Pancreas (tissue), 10 donors: ENCODE measurements around the gene LMO1. TPM values are rescaled to one million over a fixed set of nuclear protein-coding genes. Genes with fewer than 3 reads are reported as not detected.

ENCODE experiments used
- ATAC-seq, 4 donors: fragments of 200-7000 bp; cut with Tn5 transposase; one replicate each; pipeline versions ENCODE4 v1.8.0 to v1.9.1; 2020; ENCODE audit warnings: mild to moderate bottlenecking in 4 of 4, moderate library complexity in 4 of 4
- DNase-seq, 6 donors: peaks; one replicate each; pipeline ENCODE4 v3.0.0-alpha.2; 2020
- FAIRE-seq: peaks from 2 replicates; lab custom pipeline; 2012; peaks lifted over from hg19 to GRCh38; lab: Jason Lieb, UNC
- H3K27ac ChIP-seq, 4 donors: fragments of 200-600 bp; sonication (generic); 1 replicate in 3 of 4; 2 replicates in 1 of 4; pipeline versions ENCODE4 v1.5.0 to v1.8.0; 2020
- H3K27me3 ChIP-seq, 4 donors: fragments of 200-600 bp; one replicate each; pipeline ENCODE4 v1.8.0; 2021
- H3K36me3 ChIP-seq, 3 donors: fragments of 200-600 bp; sonication (generic) in 1 of 3; one replicate each; pipeline versions ENCODE4 v1.5.0 to v1.8.0; 2020 to 2021
- H3K4me1 ChIP-seq, 3 donors: fragments of 200-600 bp; one replicate each; pipeline ENCODE4 v1.8.0; 2021
- H3K4me3 ChIP-seq, 4 donors: fragments of 200-600 bp; sonication (generic) in 2 of 4; one replicate each; pipeline versions ENCODE4 v1.5.0 to v1.8.0; 2020 to 2021
- H3K9me3 ChIP-seq, 4 donors: fragments of 200-600 bp; one replicate each; pipeline ENCODE4 v1.8.0; 2021
- WGBS, 2 donors: extraction: QIAGEN DNeasy Blood & Tissue Kit; methylation state at CpG; one replicate each; pipeline ENCODE4 v1.1.7; 2013; 5-methylcytosine and 5-hydroxymethylcytosine counted together
- intact Hi-C, 3 donors: fragments of 100-400 bp; cut with DNase I; formaldehyde crosslinking; loops; one replicate each; pipeline versions ENCODE4 v1.11.1 to v1.14.2; 2022
- polyA plus RNA-seq, 2 donors: library from polyadenylated mRNA; stranded (reverse); fragments of 200-250 nt; gene quantifications; one replicate each; pipeline ENCODE4 v1.2.3, GENCODE V29; 2013
- total RNA-seq, 6 donors: library from RNA; stranded (reverse); fragmentation: NEBNext Ultra II Directional in 4 of 6; extraction: Animal tissue kit (Norgen Biotek cat#: 25700) in 4 of 6; gene quantifications; one replicate each; pipeline versions ENCODE4 v1.2.1 to v1.2.4, GENCODE V29; 2021 to 2023
- TF ChIP-seq, protein P1 (sequence below), 4 donors: fragments of 200-600 bp; sonication (generic) in 3 of 4; IDR thresholded peaks; one replicate each; pipeline versions ENCODE4 v1.5.0 to v1.8.0; 2021; ENCODE audit warnings: antibody characterized with exemption in 4 of 4
- donor health status: healthy with polysubstance abuse.
- donor health status: DM: no; HTN: no; CAD: no; lungs with moderate emphysema.
- donor health status: DM: no; HTN: no; CAD: no.
- donor health status: control.
- donor health status: control.
- donor health status: Bipolar disorder and iron deficiency.
- donor health status: DM: yes; HTN: yes; CAD: no.
- donor health status: DM: no; HTN: no; CAD: no.
- donor health status: DM: no; HTN: no; CAD: no.
- donor health status: DM: yes; HTN: yes; CAD: no.

Gene LMO1
- total and polyA plus RNA-seq, 8 donors, result 0.14 to 6.8 (median 0.61) TPM

DNA sequence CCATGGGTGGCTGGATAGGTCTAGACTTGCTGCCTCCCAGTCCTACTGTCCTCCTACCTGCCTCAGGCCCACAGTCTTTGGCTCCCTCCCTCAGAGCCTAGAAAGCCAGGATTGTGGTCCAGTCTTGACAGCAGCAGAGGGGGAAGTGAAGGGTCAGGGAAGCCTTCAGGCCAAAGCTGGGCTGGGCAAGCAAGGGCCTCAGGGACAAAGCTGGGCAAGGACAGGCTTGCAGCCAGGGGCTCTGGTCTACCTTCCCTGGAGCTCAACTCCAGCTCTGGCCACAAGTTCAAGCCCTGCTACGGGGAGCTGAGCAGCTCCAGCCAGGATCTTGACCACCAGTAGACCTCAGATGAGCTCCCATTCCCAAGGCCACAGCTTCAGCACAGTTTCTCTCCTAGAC lies 14.9 kb downstream of the LMO1 start:
- no peaks in the 10 kb centered on the region for H3K36me3 ChIP-seq
- TF ChIP-seq, protein P1, sequence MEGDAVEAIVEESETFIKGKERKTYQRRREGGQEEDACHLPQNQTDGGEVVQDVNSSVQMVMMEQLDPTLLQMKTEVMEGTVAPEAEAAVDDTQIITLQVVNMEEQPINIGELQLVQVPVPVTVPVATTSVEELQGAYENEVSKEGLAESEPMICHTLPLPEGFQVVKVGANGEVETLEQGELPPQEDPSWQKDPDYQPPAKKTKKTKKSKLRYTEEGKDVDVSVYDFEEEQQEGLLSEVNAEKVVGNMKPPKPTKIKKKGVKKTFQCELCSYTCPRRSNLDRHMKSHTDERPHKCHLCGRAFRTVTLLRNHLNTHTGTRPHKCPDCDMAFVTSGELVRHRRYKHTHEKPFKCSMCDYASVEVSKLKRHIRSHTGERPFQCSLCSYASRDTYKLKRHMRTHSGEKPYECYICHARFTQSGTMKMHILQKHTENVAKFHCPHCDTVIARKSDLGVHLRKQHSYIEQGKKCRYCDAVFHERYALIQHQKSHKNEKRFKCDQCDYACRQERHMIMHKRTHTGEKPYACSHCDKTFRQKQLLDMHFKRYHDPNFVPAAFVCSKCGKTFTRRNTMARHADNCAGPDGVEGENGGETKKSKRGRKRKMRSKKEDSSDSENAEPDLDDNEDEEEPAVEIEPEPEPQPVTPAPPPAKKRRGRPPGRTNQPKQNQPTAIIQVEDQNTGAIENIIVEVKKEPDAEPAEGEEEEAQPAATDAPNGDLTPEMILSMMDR (IDR thresholded peaks at IDR 0.05), result no peak
- no peak for FAIRE-seq
- H3K9me3 ChIP-seq, result no peaks in the 10 kb centered on the region
- H3K27ac ChIP-seq, result no peak overlapping the region
- no peak for ATAC-seq
- H3K4me3 ChIP-seq, result no peak overlapping the region
- no peaks in the 10 kb centered on the region for H3K27me3 ChIP-seq
- 73% methylated on average over 1 of the region's 1 CpG; no CpG with 5 or more reads in 1 of the 2 donors for WGBS, 2 donors
- peak in 1 of 6 donors; percentile 32 for DNase-seq
- intact Hi-C loops, result no loop called here
- H3K4me1 ChIP-seq, result no peaks in the 10 kb centered on the region

DNA sequence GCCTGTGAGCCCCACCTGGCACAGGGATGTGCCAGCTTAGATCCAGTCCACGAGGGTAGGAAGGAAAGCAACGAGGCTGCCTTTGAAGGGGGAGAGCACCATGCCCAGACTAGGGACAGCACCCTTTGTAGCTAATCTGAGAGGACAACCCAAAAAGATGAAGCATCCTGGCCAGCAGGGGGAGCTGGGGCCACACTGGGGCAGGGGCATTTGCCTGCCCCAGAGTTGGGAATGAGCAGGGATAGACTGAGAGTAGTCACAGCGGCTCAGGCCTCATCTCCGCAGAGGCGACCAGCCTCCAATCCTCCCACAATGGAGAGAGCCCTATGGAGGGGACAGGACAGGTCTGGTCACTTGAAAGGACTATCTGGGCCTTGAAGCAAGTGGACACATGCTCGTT lies 16.4 kb downstream of the LMO1 start:
- Histone ChIP-seq H3K27ac (no peak overlapping the region), H3K4me1 (no peaks in the 10 kb centered on the region), H3K9me3 (no peaks in the 10 kb centered on the region), H3K4me3 (no peak overlapping the region), H3K36me3 (no peaks in the 10 kb centered on the region), H3K27me3 (no peaks in the 10 kb centered on the region)
- WGBS, 2 donors, result 44 to 52% methylated on average over 6 of the region's 6 CpGs
- no peak for FAIRE-seq
- peak in 4 of 6 donors; percentile 25 to 81 (median 52) for DNase-seq
- TF ChIP-seq, protein P1 (IDR thresholded peaks at IDR 0.05), result peak; percentile 19 to 44 (median 30)
- ATAC-seq, result peak in 3 of 4 donors; percentile 42 to 79 (median 70)
- intact Hi-C loops, result no loop called here

DNA sequence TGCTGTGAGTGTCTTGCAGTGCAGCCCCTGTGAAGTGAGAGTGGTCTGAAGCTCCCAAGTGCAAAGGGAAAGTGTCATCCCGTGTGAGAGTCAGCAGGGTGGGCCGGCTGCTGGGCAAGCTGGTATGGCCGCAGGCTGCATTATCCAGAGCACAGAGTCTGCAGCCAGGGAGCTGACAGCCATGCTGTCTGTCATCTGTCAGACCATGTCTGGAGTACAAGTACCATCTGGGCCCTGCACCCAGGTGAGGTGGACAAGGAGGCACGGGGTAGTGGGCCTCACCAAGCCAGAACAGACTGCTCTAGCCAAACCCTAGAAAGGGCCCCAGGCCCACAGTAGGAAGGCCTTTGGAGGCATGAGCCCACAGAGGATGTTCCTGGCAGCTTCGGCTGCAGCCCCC lies 20.2 kb downstream of the LMO1 start:
- no peak overlapping the region for H3K27ac ChIP-seq
- no peak overlapping the region for H3K4me3 ChIP-seq
- FAIRE-seq (no peak), ATAC-seq (no peak), DNase-seq (no peak)
- H3K27me3 ChIP-seq, result no peaks in the 10 kb centered on the region
- no peaks in the 10 kb centered on the region for H3K9me3 ChIP-seq
- TF ChIP-seq, protein P1 (IDR thresholded peaks at IDR 0.05), result no peak
- intact Hi-C loops, result no loop called here
- H3K4me1 ChIP-seq, result no peaks in the 10 kb centered on the region
- 81 to 86% methylated on average over 5 of the region's 5 CpGs for WGBS, 2 donors
- no peaks in the 10 kb centered on the region for H3K36me3 ChIP-seq

GRCh38 chr11:8242499-8243280 lies 21.0 kb downstream of the LMO1 start:
- Histone ChIP-seq H3K36me3 (no peaks in the 10 kb centered on the region), H3K9me3 (no peaks in the 10 kb centered on the region), H3K4me3 (no peak overlapping the region), H3K27ac (no peak overlapping the region), H3K27me3 (no peaks in the 10 kb centered on the region), H3K4me1 (no peaks in the 10 kb centered on the region)
- no peak for FAIRE-seq
- TF ChIP-seq, protein P1 (IDR thresholded peaks at IDR 0.05), result no peak
- 70% methylated on average over 18 to 19 of the region's 19 CpGs for WGBS, 2 donors
- ATAC-seq, result no peak
- no peak for DNase-seq
- intact Hi-C loops, result no loop called here

GRCh38 chr11:8242118-8242475 lies 21.6 kb downstream of the LMO1 start:
- intact Hi-C loops, result no loop called here
- H3K4me3 ChIP-seq, result no peak overlapping the region
- TF ChIP-seq, protein P1 (IDR thresholded peaks at IDR 0.05), result no peak
- 67 to 75% methylated on average over 3 of the region's 3 CpGs for WGBS, 2 donors
- DNase-seq, result no peak
- no peak overlapping the region for H3K27ac ChIP-seq
- H3K27me3 ChIP-seq, result no peaks in the 10 kb centered on the region
- FAIRE-seq, result no peak
- H3K9me3 ChIP-seq, result no peaks in the 10 kb centered on the region
- H3K36me3 ChIP-seq, result no peaks in the 10 kb centered on the region
- ATAC-seq, result no peak
- H3K4me1 ChIP-seq, result no peaks in the 10 kb centered on the region
